Stimulated activated CD8-positive, alpha-beta memory T cell treated with anti-CD3 and anti-CD28 coated beads, Interleukin-7, amount 100 ng/mL, for 1 hour (primary cell): ENCODE results near the gene OR10G4.
"Not testable (repeated sequence)": the region's sequence is repeated elsewhere in the genome, so short reads cannot be mapped to it uniquely, and the experiment has no call there.

Source experiments
- DNase-seq, 2 donors: peaks; one replicate each; pipeline ENCODE4 v3.0.0-alpha.2; 2020; ENCODE audit warnings: low read depth in 2 of 2

The OR10G4 gene

GRCh38 chr11:124012697-124013096, at the start of gene OR10G4:
OR10G4 (plus strand) TSS chr11:124012997; CDS start chr11:124015575, 2,578 bp downstream.
- DNase-seq, result no peak

GRCh38 chr11:123973816-123974215, 39.0 kb upstream of the OR10G4 start:
- DNase-seq, result no peak

DNA sequence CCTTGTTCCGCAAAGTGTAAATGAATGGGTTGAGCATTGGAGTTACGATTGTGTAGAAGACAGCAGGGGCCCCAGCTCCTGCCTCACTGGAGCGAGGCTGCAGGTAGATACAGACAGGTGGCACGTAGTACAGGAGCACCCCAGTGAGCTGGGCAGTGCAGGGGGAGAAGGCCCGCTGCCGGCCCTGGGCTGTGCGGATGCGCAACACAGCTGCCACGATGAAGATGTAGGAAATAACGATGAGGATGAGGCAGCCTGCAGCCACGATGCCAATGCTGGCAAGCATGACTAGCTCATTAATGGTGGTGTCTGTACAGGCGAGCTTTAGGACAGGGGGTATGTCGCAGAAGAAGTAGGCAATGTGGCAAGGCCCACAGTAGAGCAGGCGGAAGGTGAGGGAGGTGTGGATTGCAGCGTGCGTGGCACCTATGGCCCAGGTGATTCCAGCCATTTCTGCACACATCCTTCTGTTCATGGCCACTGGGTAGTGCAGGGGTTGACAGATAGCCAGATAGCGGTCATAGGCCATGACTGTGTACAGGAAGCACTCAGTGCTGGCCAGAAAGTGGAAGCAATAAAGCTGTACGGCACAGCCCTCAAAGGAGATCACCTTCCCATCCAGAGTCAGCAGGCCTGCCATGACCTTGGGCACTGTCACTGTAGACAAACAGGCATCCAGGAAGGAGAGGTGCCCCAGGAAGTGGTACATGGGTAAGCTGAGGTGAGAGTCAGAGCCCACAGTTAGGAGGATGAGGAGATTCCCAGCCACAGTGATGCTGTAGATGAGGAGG, 35.8 kb upstream of the OR10G4 start:
- no peak for DNase-seq

- DNase-seq, result no peak
Measured at GRCh38 chr11:123977731-123978347, 35.0 kb upstream of the OR10G4 start, which contains the start of gene OR10S1. OR10S1 (minus strand) TSS chr11:123977781; CDS start chr11:123977664, 117 bp downstream.

DNA sequence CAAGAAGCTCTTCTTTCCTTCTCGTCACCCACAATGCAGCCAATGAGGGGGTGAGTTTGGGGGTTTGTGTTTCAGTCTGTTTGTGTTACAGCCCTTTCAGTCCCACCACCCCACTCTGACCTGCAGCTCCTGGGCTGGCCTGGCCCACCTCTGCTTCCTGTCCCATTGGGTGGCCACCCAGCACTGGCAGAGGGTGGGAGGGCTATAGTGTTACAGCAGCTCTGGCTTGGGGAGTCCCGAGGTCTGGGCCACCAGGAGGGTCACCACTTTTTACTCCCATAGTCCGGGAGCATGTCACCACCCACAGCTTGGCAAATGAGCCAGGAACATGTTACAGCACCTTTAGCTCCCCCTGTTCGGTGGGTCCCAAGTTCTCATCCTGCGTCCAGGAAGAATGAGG, 33.5 kb upstream of the OR10G4 start:
- DNase-seq, result no peak

- no peak for DNase-seq
Measured at GRCh38 chr11:123995119-123995518, 17.7 kb upstream of the OR10G4 start, which contains the start of gene OR10G6. OR10G6 (minus strand) TSS chr11:123995161; CDS start chr11:123995161, 0 bp downstream.

- not testable (repeated sequence) for DNase-seq
Measured at GRCh38 chr11:124015837-124016236, 3.0 kb downstream of the OR10G4 start.

- no peak for DNase-seq
Measured at GRCh38 chr11:124026498-124026897, 13.7 kb downstream of the OR10G4 start, which contains the start of gene OR10G8. OR10G8 (plus strand) TSS chr11:124026798; CDS start chr11:124029623, 2,825 bp downstream.

GRCh38 chr11:124036666-124037065, 23.9 kb downstream of the OR10G4 start:
- no peak for DNase-seq

DNA sequence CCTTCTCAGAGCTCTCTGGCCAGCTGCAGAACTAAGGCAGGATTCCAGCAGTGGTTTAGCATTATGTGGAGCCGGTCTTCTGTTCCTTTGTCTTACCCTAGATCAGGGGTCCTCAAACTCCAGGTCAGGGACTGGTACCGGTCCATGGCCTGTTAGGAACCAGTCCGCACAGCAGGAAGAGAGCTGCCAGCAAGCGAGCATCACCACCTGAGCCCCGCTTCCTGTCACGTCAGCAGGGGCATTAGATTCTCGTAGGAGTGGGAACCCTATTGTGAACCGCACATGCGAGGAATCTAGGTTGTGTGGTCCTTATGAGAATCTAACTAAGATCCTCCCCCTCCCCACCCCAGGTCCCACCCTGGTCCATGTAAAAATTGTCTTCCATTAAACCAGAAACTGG, 26.8 kb downstream of the OR10G4 start:
- DNase-seq, result no peak

- no peak for DNase-seq
Measured at GRCh38 chr11:124041254-124041653, 28.5 kb downstream of the OR10G4 start, which contains the start of gene OR10G7. OR10G7 (minus strand) TSS chr11:124041325; CDS start chr11:124039001, 2,324 bp downstream.

DNA sequence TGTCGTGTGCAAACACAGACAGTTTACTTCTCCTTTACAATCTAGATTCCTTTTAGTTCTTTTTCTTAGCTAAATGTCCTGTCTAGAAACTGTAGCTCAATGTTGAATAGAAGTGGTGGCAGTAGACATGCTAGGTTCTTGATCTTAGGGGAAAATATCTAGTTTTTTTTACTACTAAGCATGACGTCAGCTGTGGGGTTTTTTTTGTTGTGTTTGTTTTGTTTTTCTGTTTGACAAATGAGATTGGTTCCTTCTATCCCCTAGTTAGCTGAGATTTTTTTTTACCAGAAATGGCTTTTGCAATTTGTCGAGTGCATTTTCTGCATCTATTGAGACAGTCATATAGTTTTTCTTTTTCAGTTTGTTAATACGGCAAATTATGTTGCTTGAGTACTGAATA, 30.6 kb downstream of the OR10G4 start:
- no peak for DNase-seq

DNA sequence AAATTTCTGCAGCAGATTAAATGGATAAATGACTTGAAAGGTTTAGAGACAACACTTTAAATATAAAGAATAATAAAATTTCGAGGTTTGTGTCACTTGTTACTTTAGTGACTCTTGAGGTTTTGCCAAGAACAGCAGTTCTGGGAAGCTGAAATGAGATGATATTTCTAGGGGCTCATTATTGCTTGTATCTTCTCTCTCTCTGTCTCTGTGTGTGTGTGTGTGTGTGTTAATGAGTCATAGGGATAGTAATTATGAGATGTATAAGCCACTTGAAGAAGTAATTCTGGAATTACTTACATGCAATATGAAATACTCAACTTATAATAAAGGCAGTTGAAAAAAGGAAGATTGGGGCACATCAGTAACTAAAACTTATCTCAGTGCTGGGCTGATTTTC, 38.0 kb downstream of the OR10G4 start:
- DNase-seq, result no peak

DNA sequence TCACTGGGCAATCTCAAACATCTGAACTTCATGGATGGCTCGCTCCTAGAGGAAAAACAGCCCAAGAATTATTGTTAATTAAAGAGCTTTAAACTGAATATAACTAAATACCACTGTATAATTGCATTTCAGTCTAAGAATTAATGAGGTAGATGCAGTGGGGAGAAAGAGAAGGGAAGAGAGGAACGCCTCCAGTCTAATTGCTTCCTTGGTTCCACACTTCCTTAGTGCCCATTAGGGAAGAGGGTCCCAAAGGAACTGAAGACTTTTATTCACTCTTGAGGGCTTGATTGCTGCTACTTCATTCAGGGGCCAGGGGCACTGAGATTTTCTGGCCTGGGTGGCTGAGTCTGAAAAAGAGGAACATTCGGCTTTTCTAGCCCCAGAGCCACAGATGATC, 40.2 kb downstream of the OR10G4 start:
- no peak for DNase-seq
